B cell (primary cell): ENCODE measurements around the gene LCOR. TPM values are rescaled to one million over a fixed set of nuclear protein-coding genes. Genes with fewer than 3 reads are reported as not detected.

Experiments used
- ATAC-seq: fragments of 200-7000 bp; cut with Tn5 transposase; one replicate; pipeline ENCODE4 v1.10.0; 2021; ENCODE audit warnings: low read depth, mild to moderate bottlenecking, moderate number of reproducible peaks, moderate library complexity
- CTCF ChIA-PET: fragments of 350-600 bp; sonication (Branson Sonifier 250); formaldehyde crosslinking; loops from one replicate; lab custom pipeline; 2021; ENCODE audit warnings: antibody characterized with exemption, inconsistent platforms; lab: Charles Lee
- POLR2A ChIA-PET: fragments of 350-600 bp; sonication (Branson Sonifier 250); formaldehyde crosslinking; loops from one replicate; lab custom pipeline; 2021; ENCODE audit warnings: antibody characterized with exemption; lab: Charles Lee
- DNase-seq: peaks from one replicate; pipeline ENCODE4 v3.0.0; 2013
- H2AFZ ChIP-seq: 2 replicates; pipeline ENCODE4 v1.6.1; 2012; ENCODE audit warnings: mild to moderate bottlenecking, low read depth, low read length; ENCODE audit not compliant: insufficient read depth, poor library complexity, severe bottlenecking
- H3K27ac ChIP-seq, 2 donors: 1 replicate in 1 of 2; 2 replicates in 1 of 2; pipeline ENCODE4 v1.5.1; 2012 to 2013; ENCODE audit warnings: low read length in 2 of 2, mild to moderate bottlenecking in 2 of 2, moderate library complexity in 1 of 2
- H3K27me3 ChIP-seq, 4 experiments: fragments of 200-600 bp in 1 of 4; sonication (generic) in 1 of 4; replicated peaks in 1 of 4; 1 replicate in 2 of 4; 2 replicates in 2 of 4; pipeline versions ENCODE4 v1.6.1 to v1.7.0; 2013 to 2016; ENCODE audit warnings: low read length in 3 of 4, mild to moderate bottlenecking in 2 of 4, mixed read lengths in 1 of 4, moderate library complexity in 1 of 4; ENCODE audit not compliant: insufficient read depth in 4 of 4, control insufficient read depth in 3 of 4; ENCODE audit errors: control extremely low read depth in 1 of 4
- H3K36me3 ChIP-seq, 2 experiments: replicated peaks in 1 of 2; 1 replicate in 1 of 2; 2 replicates in 1 of 2; pipeline versions ENCODE4 v1.6.1 to v1.7.1; 2013; ENCODE audit warnings: low read length in 1 of 2; ENCODE audit not compliant: insufficient read depth in 2 of 2, control insufficient read depth in 1 of 2; ENCODE audit errors: control extremely low read depth in 1 of 2, extremely low read depth in 1 of 2
- H3K4me1 ChIP-seq, 2 donors: fragments of 200-600 bp in 1 of 2; sonication (generic) in 1 of 2; 1 replicate in 1 of 2; 2 replicates in 1 of 2; pipeline versions ENCODE4 v1.5.1 to v1.6.1; 2013 to 2017; ENCODE audit warnings: low read length in 2 of 2; ENCODE audit not compliant: control insufficient read depth in 2 of 2, insufficient read depth in 2 of 2
- H3K4me2 ChIP-seq: replicated peaks from 2 replicates; pipeline ENCODE3; 2012; ENCODE audit warnings: mild to moderate bottlenecking, low read depth, low read length; ENCODE audit not compliant: poor library complexity, severe bottlenecking
- H3K4me3 ChIP-seq, 5 experiments: fragments of 200-600 bp in 1 of 5; sonication (generic) in 1 of 5; 1 replicate in 3 of 5; 2 replicates in 2 of 5; pipeline versions ENCODE4 v1.5.1 to v1.7.0; 2011 to 2016; ENCODE audit warnings: low read length in 4 of 5, mild to moderate bottlenecking in 4 of 5, low read depth in 2 of 5, control low read depth in 1 of 5, moderate library complexity in 1 of 5; ENCODE audit not compliant: insufficient read depth in 1 of 5; ENCODE audit errors: control extremely low read depth in 1 of 5, extremely low read depth in 1 of 5
- H3K79me2 ChIP-seq: fragments of 200-600 bp; sonication (generic); one replicate; pipeline ENCODE4 v1.6.0; 2016; ENCODE audit warnings: low read length; ENCODE audit not compliant: control insufficient read depth, insufficient read depth
- H3K9ac ChIP-seq: fragments of 200-600 bp; sonication (generic); 2 replicates; pipeline ENCODE4 v1.6.1; 2017; ENCODE audit warnings: mild to moderate bottlenecking, low read length, moderate library complexity
- H3K9me3 ChIP-seq, 3 donors: one replicate each; pipeline versions ENCODE4 v1.6.1 to v1.7.1; 2013; ENCODE audit warnings: low read length in 2 of 3; ENCODE audit not compliant: control insufficient read depth in 2 of 3, insufficient read depth in 1 of 3; ENCODE audit errors: control extremely low read depth in 1 of 3
- H4K20me1 ChIP-seq: 2 replicates; pipeline ENCODE4 v1.6.0; 2012; ENCODE audit warnings: mild to moderate bottlenecking, low read length; ENCODE audit not compliant: insufficient read depth, control insufficient read depth, poor library complexity, severe bottlenecking
- H3K27ac Mint-ChIP-seq: one replicate; pipeline ENCODE4 v1.8.0; 2021; ENCODE audit warnings: mixed read lengths
- H3K27me3 Mint-ChIP-seq: one replicate; pipeline ENCODE4 v1.8.0; 2021; ENCODE audit warnings: mixed read lengths
- H3K4me1 Mint-ChIP-seq: one replicate; pipeline ENCODE4 v1.8.0; 2021; ENCODE audit warnings: mixed read lengths
- H3K4me3 Mint-ChIP-seq: one replicate; pipeline ENCODE4 v1.8.0; 2021; ENCODE audit warnings: mixed read lengths
- H3K9me3 Mint-ChIP-seq: one replicate; pipeline ENCODE4 v1.8.0; 2022; ENCODE audit warnings: mixed read lengths; ENCODE audit not compliant: insufficient read depth
- CTCF ChIP-seq: fragments of 200-600 bp; IDR thresholded peaks from one replicate; pipeline ENCODE4 v1.8.0; 2022; ENCODE audit warnings: antibody characterized with exemption, mild to moderate bottlenecking
- EZH2 ChIP-seq: IDR thresholded peaks from 2 replicates; pipeline ENCODE4 v1.6.1; 2012; ENCODE audit warnings: borderline replicate concordance, low read depth, mild to moderate bottlenecking, moderate library complexity, low read length; ENCODE audit not compliant: insufficient read depth, poor library complexity, severe bottlenecking
- WGBS: methylation state at CpG from one replicate; pipeline ENCODE4 v1.1.5; 2013; ENCODE audit warnings: missing lambda C conversion rate; ENCODE audit not compliant: insufficient coverage; 5-methylcytosine and 5-hydroxymethylcytosine counted together
- intact Hi-C: fragments of 100-400 bp; cut with micrococcal nuclease; formaldehyde crosslinking; loops from one replicate; pipeline ENCODE4 v1.10.0; 2022
- polyA plus RNA-seq: library from polyadenylated mRNA; depleted of rRNA; stranded (reverse); fragments of >200 nt; gene quantifications from 2 replicates; pipeline ENCODE4 v1.2.3, GENCODE V29; 2012
- total RNA-seq, 2 donors: library from RNA; stranded (reverse); fragments of 120-200 nt in 1 of 2; gene quantifications; 1 replicate in 1 of 2; 2 replicates in 1 of 2; pipeline versions ENCODE4 v1.2.3 to v1.2.4, GENCODE V29; 2013 to 2022

The LCOR gene
- total and polyA plus RNA-seq, 2 donors (not counting 1 experiment from before 2014, with no cell fraction given): 5.1 to 70.0 TPM

- Histone ChIP-seq H3K4me1 (peaks cover 0 to 4% of the 10 kb centered on the region in 2 donors), H3K79me2 (no peaks in the 10 kb centered on the region), H3K27me3 (peaks cover 0 to 3% (median 0%) of the 10 kb centered on the region in 4 experiments), H3K9ac (no peak overlapping the region), H3K4me3 (no peak overlapping the region), H2AFZ (no peak overlapping the region), H3K9me3 (no peaks in the 10 kb centered on the region), H3K27ac (no peak overlapping the region), H3K36me3 (no peaks in the 10 kb centered on the region), H4K20me1 (no peaks in the 10 kb centered on the region), H3K4me2 (no peak overlapping the region)
- ATAC-seq (no peak), DNase-seq (no peak)
- TF ChIP-seq EZH2 (no peak), CTCF (no peak)
- Mint-ChIP-seq H3K9me3 (no peaks in the 10 kb centered on the region), H3K27me3 (no peaks in the 10 kb centered on the region), H3K27ac (no peak overlapping the region), H3K4me1 (peaks cover 8% of the 10 kb centered on the region), H3K4me3 (no peak overlapping the region)
- 62% methylated on average over 7 of the region's 13 CpGs for WGBS
- ChIA-PET POLR2A (no interaction called here), CTCF (interaction anchor here (0.9 to 2.9 kb wide), 19 partner anchors 8 to 383 kb away, joined by 3 to 29 read pairs (median 5); no protein-coding TSS in a partner anchor)
- intact Hi-C loops: loop anchor here (2.0 to 10.0 kb wide), 2 partner anchors 260 to 384 kb away; no protein-coding TSS in a partner anchor
Measured at GRCh38 chr10:97024168-97025073, 192.3 kb downstream of the LCOR start.
